IMR-90 (cell line): ENCODE measurements around the gene LUZP2. TPM values are rescaled to one million over a fixed set of nuclear protein-coding genes. Genes with fewer than 3 reads are reported as not detected.
A peak's percentile ranks its signal among the peaks of the same experiment; 100 is the strongest.

Experiments
- ATAC-seq: fragments of 200-7000 bp; cut with Tn5 transposase; 2 replicates; pipeline ENCODE4 v1.9.1; 2020; ENCODE audit warnings: low read depth, mild to moderate bottlenecking, moderate library complexity
- BruUV-seq: library from RNA; stranded (reverse); fragments of 400-500 nt; replicated peaks from 2 replicates; lab custom pipeline; 2021; lab: Mats Ljungman, UMichigan
- CTCF ChIA-PET: fragments of 300-600 bp; formaldehyde crosslinking; extraction: SDS; loops from one replicate; lab custom pipeline; 2021; ENCODE audit warnings: antibody characterized with exemption; lab: Yijun Ruan, JAX
- POLR2A ChIA-PET: fragments of 300-600 bp; sonication (Branson Sonifier 250); formaldehyde crosslinking; loops from one replicate; lab custom pipeline; 2022; ENCODE audit warnings: antibody characterized with exemption; ENCODE audit not compliant: unreplicated experiment; lab: Charles Lee
- DNase-seq: peaks from one replicate; pipeline ENCODE4 v3.0.0; 2013
- H2AFZ ChIP-seq: replicated peaks from 2 replicates; pipeline ENCODE3; 2013; ENCODE audit warnings: low read length, mild to moderate bottlenecking; ENCODE audit not compliant: poor library complexity
- H2AK5ac ChIP-seq: 2 replicates; pipeline ENCODE4 v1.6.1; 2013; ENCODE audit warnings: low read depth, low read length, inconsistent platforms
- H2AK9ac ChIP-seq: replicated peaks from 2 replicates; pipeline ENCODE3; 2013; ENCODE audit warnings: mild to moderate bottlenecking, low read depth, low read length, moderate library complexity; ENCODE audit not compliant: poor library complexity
- H2BK120ac ChIP-seq: 2 replicates; pipeline ENCODE4 v1.6.1; 2013; ENCODE audit warnings: low read depth, low read length, inconsistent platforms
- H2BK15ac ChIP-seq: 3 replicates; pipeline ENCODE4 v1.6.1; 2013; ENCODE audit warnings: low read depth, low read length, inconsistent platforms
- H2BK20ac ChIP-seq: 2 replicates; pipeline ENCODE4 v1.6.1; 2013; ENCODE audit warnings: low read depth, mild to moderate bottlenecking, inconsistent platforms, low read length, moderate library complexity
- H2BK5ac ChIP-seq: 2 replicates; pipeline ENCODE4 v1.6.1; 2013; ENCODE audit warnings: mild to moderate bottlenecking, low read depth, low read length, inconsistent platforms; ENCODE audit not compliant: poor library complexity, severe bottlenecking
- H3K14ac ChIP-seq: replicated peaks from 2 replicates; pipeline ENCODE4 v1.6.1; 2013; ENCODE audit warnings: low read depth, low read length, inconsistent platforms
- H3K18ac ChIP-seq: 2 replicates; pipeline ENCODE4 v1.6.1; 2013; ENCODE audit warnings: low read depth, low read length, control low read depth
- H3K23ac ChIP-seq: 2 replicates; pipeline ENCODE4 v1.6.1; 2013; ENCODE audit warnings: low read depth, low read length, inconsistent platforms
- H3K27ac ChIP-seq: 2 replicates; pipeline ENCODE4 v1.5.1; 2013; ENCODE audit warnings: mild to moderate bottlenecking, control low read depth, low read length; ENCODE audit not compliant: insufficient read depth
- H3K27me3 ChIP-seq: 2 replicates; pipeline ENCODE4 v1.6.1; 2013; ENCODE audit warnings: low read length; ENCODE audit not compliant: control insufficient read depth, insufficient read depth
- H3K36me3 ChIP-seq: 2 replicates; pipeline ENCODE4 v1.6.1; 2013; ENCODE audit warnings: low read length, mixed read lengths; ENCODE audit not compliant: control insufficient read depth, insufficient read depth
- H3K4ac ChIP-seq: 2 replicates; pipeline ENCODE4 v1.6.1; 2013; ENCODE audit warnings: low read depth, low read length, inconsistent platforms
- H3K4me1 ChIP-seq: 2 replicates; pipeline ENCODE4 v1.6.1; 2013; ENCODE audit warnings: low read length, mixed read lengths; ENCODE audit not compliant: control insufficient read depth, insufficient read depth
- H3K4me2 ChIP-seq: 2 replicates; pipeline ENCODE4 v1.6.1; 2013; ENCODE audit warnings: low read depth, mild to moderate bottlenecking, control low read depth, low read length, moderate library complexity
- H3K4me3 ChIP-seq: 2 replicates; pipeline ENCODE4 v1.5.1; 2013; ENCODE audit warnings: low read depth, mild to moderate bottlenecking, control low read depth, low read length, moderate library complexity; ENCODE audit not compliant: insufficient read depth
- H3K56ac ChIP-seq: 2 replicates; pipeline ENCODE4 v1.6.1; 2013; ENCODE audit warnings: low read length, inconsistent platforms; ENCODE audit not compliant: insufficient read depth; ENCODE audit errors: extremely low read depth
- H3K79me1 ChIP-seq, 2 experiments: 2 replicates each; pipeline ENCODE4 v1.6.1; 2013; ENCODE audit warnings: low read length in 2 of 2, inconsistent platforms in 1 of 2, low read depth in 1 of 2
- H3K9ac ChIP-seq: 2 replicates; pipeline ENCODE4 v1.6.1; 2013; ENCODE audit warnings: low read depth, low read length, control low read depth
- H3K9me1 ChIP-seq: 2 replicates; pipeline ENCODE4 v1.6.1; 2013; ENCODE audit warnings: low read length, inconsistent platforms; ENCODE audit not compliant: insufficient read depth
- H3K9me3 ChIP-seq: 2 replicates; pipeline ENCODE4 v1.6.1; 2013; ENCODE audit warnings: low read length; ENCODE audit not compliant: control insufficient read depth, insufficient read depth
- H4K20me1 ChIP-seq: 2 replicates; pipeline ENCODE4 v1.6.1; 2013; ENCODE audit warnings: low read length, inconsistent platforms; ENCODE audit not compliant: insufficient read depth
- H4K5ac ChIP-seq: 2 replicates; pipeline ENCODE4 v1.6.1; 2013; ENCODE audit warnings: mild to moderate bottlenecking, low read depth, low read length, control low read depth
- H4K8ac ChIP-seq, 2 experiments: 2 replicates each; pipeline ENCODE4 v1.6.1; 2013; ENCODE audit warnings: low read depth in 2 of 2, low read length in 2 of 2, control low read depth in 1 of 2, inconsistent platforms in 1 of 2
- H4K91ac ChIP-seq: 2 replicates; pipeline ENCODE4 v1.6.1; 2013; ENCODE audit warnings: low read depth, low read length, inconsistent platforms; ENCODE audit not compliant: insufficient read depth
- CEBPB ChIP-seq: IDR thresholded peaks from 2 replicates; pipeline ENCODE4 v1.6.1; 2012; ENCODE audit warnings: low read depth, low read length, improper control_type of control experiment
- CHD1 ChIP-seq: IDR thresholded peaks from 2 replicates; pipeline ENCODE4 v1.6.1; 2012; ENCODE audit warnings: low read depth, low read length, improper control_type of control experiment
- CTCF ChIP-seq: conservative IDR thresholded peaks from 2 replicates; pipeline ENCODE4 v1.5.1; 2012; ENCODE audit warnings: mild to moderate bottlenecking, low read depth, low read length, improper control_type of control experiment
- MAFK ChIP-seq: IDR thresholded peaks from 2 replicates; pipeline ENCODE4 v1.6.1; 2012; ENCODE audit warnings: low read depth, low read length, improper control_type of control experiment
- MAZ ChIP-seq: IDR thresholded peaks from 2 replicates; pipeline ENCODE4 v1.6.1; 2012; ENCODE audit warnings: low read depth, mild to moderate bottlenecking, low read length, improper control_type of control experiment, moderate library complexity, borderline replicate concordance
- POLR2A ChIP-seq: IDR thresholded peaks from 2 replicates; pipeline ENCODE4 v1.6.1; 2012; ENCODE audit warnings: mild to moderate bottlenecking, low read depth, low read length
- RAD21 ChIP-seq: IDR thresholded peaks from 2 replicates; pipeline ENCODE4 v1.6.1; 2012; ENCODE audit warnings: low read length, improper control_type of control experiment
- RCOR1 ChIP-seq: IDR thresholded peaks from 2 replicates; pipeline ENCODE4 v1.6.1; 2012; ENCODE audit warnings: mild to moderate bottlenecking, low read length, improper control_type of control experiment; ENCODE audit not compliant: insufficient replicate concordance
- SMC3 ChIP-seq: fragments of 150-350 bp; IDR thresholded peaks from 2 replicates; pipeline ENCODE4 v1.6.1; 2016; ENCODE audit warnings: low read depth, mild to moderate bottlenecking, antibody characterized with exemption, low read length, moderate library complexity
- WGBS, 2 experiments: methylation state at CpG; one replicate each; pipeline versions ENCODE4 v1.1.5 to v1.1.7; 2013; ENCODE audit warnings: missing lambda C conversion rate in 2 of 2; ENCODE audit not compliant: insufficient read length in 1 of 2; ENCODE audit errors: extremely low coverage in 2 of 2; 5-methylcytosine and 5-hydroxymethylcytosine counted together
- dilution Hi-C: fragments of 300-500 bp; cut with HindIII; formaldehyde crosslinking; loops from one replicate; pipeline ENCODE4 v1.14.3; 2018; ENCODE audit warnings: low sequenced_read_pairs; ENCODE audit not compliant: unreplicated experiment
- in situ Hi-C: fragments of 300-500 bp; cut with MboI; formaldehyde crosslinking; loops from 3 replicates; pipeline ENCODE4 v1.14.3; 2019; ENCODE audit warnings: low sequenced_read_pairs, inconsistent platforms, mixed read lengths
- intact Hi-C: fragments of 100-400 bp; cut with micrococcal nuclease; formaldehyde crosslinking; loops from 2 replicates; pipeline ENCODE4 v1.10.0; 2022
- polyA plus RNA-seq, 3 experiments: library from polyadenylated mRNA; depleted of rRNA; stranded (reverse); fragments of >200 nt; gene quantifications; 2 replicates each; pipeline ENCODE4 v1.2.3, GENCODE V29; 2012; ENCODE audit warnings: low replicate concordance in 1 of 3
- total RNA-seq: library from RNA; depleted of rRNA; stranded (reverse); fragments of >200 nt; gene quantifications from 2 replicates; pipeline ENCODE4 v1.2.3, GENCODE V29; 2012

The LUZP2 gene
- total and polyA plus RNA-seq, 2 of the 4 experiments (the other 2 are of a cell fraction): 0.89 to 2.0 TPM

GRCh38 chr11:24859801-24860300 lies 363.0 kb downstream of the LUZP2 start:
- Histone ChIP-seq H4K91ac (no peak overlapping the region), H2AK5ac (no peak overlapping the region; the same call in 1 of the 2 replicates), H3K14ac (0 out of 2 replicates have a peak overlapping the region, but pooled peaks have one; percentile 32), H2BK20ac (no peak overlapping the region), H2BK15ac (no peak overlapping the region), H3K9ac (no peak overlapping the region), H2AK9ac (no peak overlapping the region), H3K4ac (peak overlapping the region; percentile 56; the same call in 1 of the 2 replicates), H3K9me1 (no peaks in the 10 kb centered on the region), H3K27me3 (no peaks in the 10 kb centered on the region), H3K36me3 (no peaks in the 10 kb centered on the region), H3K4me3 (no peak overlapping the region), H4K8ac (no peak overlapping the region), H3K9me3 (peaks cover 5% of the 10 kb centered on the region; the same call in 1 of the 2 replicates), H3K4me1 (no peaks in the 10 kb centered on the region), H4K5ac (no peak overlapping the region), H4K20me1 (no peaks in the 10 kb centered on the region), H3K56ac (no peak overlapping the region), H3K18ac (no peak overlapping the region), H2BK5ac (no peak overlapping the region), H3K4me2 (no peak overlapping the region), H3K27ac (no peak overlapping the region), H2BK120ac (no peak overlapping the region; the same call in 1 of the 2 replicates), H3K23ac (no peak overlapping the region), H2AFZ (peak overlapping the region; percentile 43), H3K79me1 (no peaks in the 10 kb centered on the region)
- ATAC-seq: no peak
- CTCF ChIA-PET: no interaction called here
- dilution Hi-C loops (no loop called here), in situ Hi-C loops (no loop called here), intact Hi-C loops (no loop called here)
- DNase-seq: no peak
- POLR2A ChIA-PET: no interaction called here
- no peak for TF ChIP-seq CTCF
- TF ChIP-seq RCOR1: no peak
- TF ChIP-seq CEBPB: no peak
- no peak for TF ChIP-seq POLR2A
- no peak for TF ChIP-seq RAD21
- TF ChIP-seq MAZ: no peak
- TF ChIP-seq SMC3: no peak
- no peak for TF ChIP-seq MAFK
- no peak for TF ChIP-seq CHD1
- no TSS peak for BruUV-seq
- WGBS, 2 experiments: 89% methylated on average over 3 of the region's 9 CpGs; no CpG with 5 or more reads in 1 of the 2 experiments
